K562 (cell line): ENCODE results near the gene ADARB2. TPM values are rescaled to one million over a fixed set of nuclear protein-coding genes. Genes with fewer than 3 reads are reported as not detected.

Experiments used
- ATAC-seq: fragments of 200-7000 bp; cut with Tn5 transposase; 3 replicates; pipeline ENCODE4 v1.9.1; 2020; ENCODE audit warnings: moderate library complexity
- BruUV-seq: library from RNA; stranded (reverse); fragments of 400-500 nt; replicated peaks from 2 replicates; lab custom pipeline; 2021; lab: Mats Ljungman, UMichigan
- CTCF ChIA-PET: fragments of 300-600 bp; formaldehyde crosslinking; extraction: SDS; loops from one replicate; lab custom pipeline; 2021; ENCODE audit warnings: low intra/inter-chr PET ratio; lab: Yijun Ruan, JAX
- POLR2A ChIA-PET: fragments of 300-600, 350-650 bp; sonication (Branson Sonifier 250); formaldehyde crosslinking; extraction: SDS; loops from one replicate; lab custom pipeline; 2021; ENCODE audit warnings: antibody characterized with exemption, inconsistent platforms; lab: Yijun Ruan, JAX
- DNase-seq, 4 experiments: peaks; one replicate each; pipeline versions ENCODE4 v3.0.0 to v3.0.0-alpha.2; 2011 to 2018; ENCODE audit warnings: low spot score in 3 of 4, mixed read lengths in 3 of 4; ENCODE audit errors: extremely low read depth in 1 of 4
- FAIRE-seq: peaks from 2 replicates; lab custom pipeline; 2011; peaks lifted over from hg19 to GRCh38; lab: Jason Lieb, UNC
- H2AFZ ChIP-seq: 2 replicates; pipeline ENCODE4 v1.6.0; 2011; ENCODE audit warnings: low read depth, low read length, control low read depth, inconsistent platforms
- H3K27ac ChIP-seq: fragments of 200-600 bp; 3 replicates; pipeline ENCODE4 v1.8.0; 2011; ENCODE audit warnings: low read depth, mild to moderate bottlenecking, control low read depth, inconsistent platforms, low read length, moderate library complexity, mixed read lengths; ENCODE audit errors: extremely low read depth
- H3K27me3 ChIP-seq, 2 experiments: fragments of 300-600 bp in 1 of 2; 2 replicates in 1 of 2; 3 replicates in 1 of 2; pipeline versions ENCODE4 v1.6.0 to v1.8.0; 2011; ENCODE audit warnings: inconsistent platforms in 2 of 2, low read length in 2 of 2, mild to moderate bottlenecking in 1 of 2, mixed read lengths in 1 of 2, moderate library complexity in 1 of 2; ENCODE audit not compliant: control insufficient read depth in 2 of 2, insufficient read depth in 2 of 2
- H3K36me3 ChIP-seq: fragments of 300-600 bp; 3 replicates; pipeline ENCODE4 v1.8.0; 2011; ENCODE audit warnings: mild to moderate bottlenecking, low read length, inconsistent platforms; ENCODE audit not compliant: control insufficient read depth, insufficient read depth
- H3K4me1 ChIP-seq, 2 experiments: fragments of 200-600 bp in 1 of 2; replicated peaks in 1 of 2; 2 replicates in 1 of 2; 3 replicates in 1 of 2; pipeline versions ENCODE4 v1.5.1 to v1.8.0; 2011; ENCODE audit warnings: inconsistent platforms in 2 of 2, low read length in 2 of 2, mild to moderate bottlenecking in 1 of 2, mixed read lengths in 1 of 2, moderate library complexity in 1 of 2; ENCODE audit not compliant: control insufficient read depth in 2 of 2, insufficient read depth in 2 of 2
- H3K4me2 ChIP-seq: 2 replicates; pipeline ENCODE4 v1.6.1; 2011; ENCODE audit warnings: low read length, control low read depth, inconsistent platforms, mixed read lengths; ENCODE audit not compliant: insufficient read depth
- H3K4me3 ChIP-seq: fragments of 200-600 bp; sonication (generic), shearing (Covaris generic); 2 replicates; pipeline ENCODE4 v1.5.1; 2016; ENCODE audit warnings: control low read depth, inconsistent platforms
- H3K79me2 ChIP-seq: fragments of 200-600 bp; 3 replicates; pipeline ENCODE4 v1.8.0; 2011; ENCODE audit warnings: low read length, inconsistent platforms; ENCODE audit not compliant: control insufficient read depth, insufficient read depth
- H3K9ac ChIP-seq, 2 experiments: 2 replicates each; pipeline versions ENCODE4 v1.6.0 to v1.6.1; 2011; ENCODE audit warnings: low read depth in 2 of 2, low read length in 2 of 2, control low read depth in 1 of 2, inconsistent platforms in 1 of 2, mild to moderate bottlenecking in 1 of 2, mixed read lengths in 1 of 2; ENCODE audit not compliant: insufficient read depth in 1 of 2
- H3K9me1 ChIP-seq: one replicate; pipeline ENCODE4 v1.6.0; 2011; ENCODE audit warnings: inconsistent platforms, mild to moderate bottlenecking, low read length, moderate library complexity; ENCODE audit not compliant: control insufficient read depth, insufficient read depth
- H3K9me3 ChIP-seq: replicated peaks from 2 replicates; pipeline ENCODE4 v1.5.1; 2011; ENCODE audit warnings: low read depth, low read length, inconsistent platforms; ENCODE audit not compliant: control insufficient read depth, insufficient read depth
- H4K20me1 ChIP-seq: replicated peaks from 2 replicates; pipeline ENCODE4 v1.6.1; 2011; ENCODE audit warnings: low read length, inconsistent platforms, mixed read lengths; ENCODE audit not compliant: control insufficient read depth, insufficient read depth
- ARID2 ChIP-seq: fragments of 450-650 bp; IDR thresholded peaks from 2 replicates; pipeline ENCODE4 v1.6.1; 2017; ENCODE audit warnings: antibody characterized with exemption, mild to moderate bottlenecking
- ATF4 ChIP-seq: fragments of 450-650 bp; formaldehyde crosslinking; IDR thresholded peaks from 2 replicates; pipeline ENCODE4 v1.4.0; 2022; ENCODE audit warnings: mild to moderate bottlenecking, moderate library complexity
- BRF2 ChIP-seq: IDR thresholded peaks from 3 replicates; pipeline ENCODE4 v1.6.1; 2011; ENCODE audit warnings: borderline replicate concordance, mild to moderate bottlenecking; ENCODE audit not compliant: insufficient read length, insufficient read depth
- EHMT2 ChIP-seq: fragments of 450-650 bp; IDR thresholded peaks from 2 replicates; pipeline ENCODE4 v1.6.1; 2018; ENCODE audit warnings: antibody characterized with exemption
- GTF3C2 ChIP-seq: IDR thresholded peaks from 3 replicates; pipeline ENCODE4 v1.6.1; 2011; ENCODE audit warnings: borderline replicate concordance, mild to moderate bottlenecking, moderate library complexity; ENCODE audit not compliant: insufficient read length; ENCODE audit errors: extremely low read depth
- MXD1 ChIP-seq: fragments of 250-450 bp; sonication (Bioruptor Pico); IDR thresholded peaks from 2 replicates; pipeline ENCODE4 v1.8.0; 2021; ENCODE audit warnings: borderline replicate concordance, mild to moderate bottlenecking, moderate library complexity; ENCODE audit not compliant: poor library complexity, severe bottlenecking
- PTBP1 ChIP-seq: fragments of 200-400 bp; formaldehyde crosslinking; IDR thresholded peaks from 2 replicates; pipeline ENCODE4 v1.6.1; 2017; ENCODE audit warnings: low read depth, low read length
- STAG1 ChIP-seq: sonication (generic); formaldehyde crosslinking; IDR thresholded peaks from 2 replicates; pipeline ENCODE4 v1.5.0; 2020; ENCODE audit warnings: missing genetic modification reagents, borderline replicate concordance
- ZNF444 ChIP-seq: fragments of 250-450 bp; sonication (Bioruptor Pico); IDR thresholded peaks from 2 replicates; pipeline ENCODE4 v1.4.0; 2020; ENCODE audit warnings: mild to moderate bottlenecking, moderate library complexity
- WGBS: fragments of 100-300 bp; shearing (Covaris generic); methylation state at CpG from one replicate; pipeline ENCODE4 v1.1.6; 2016; ENCODE audit warnings: low coverage, mixed read lengths; ENCODE audit not compliant: insufficient coverage; ENCODE audit errors: missing lambda C conversion rate; 5-methylcytosine and 5-hydroxymethylcytosine counted together
- in situ Hi-C: fragments of 300-500 bp; cut with MboI; formaldehyde crosslinking; loops from 4 replicates; pipeline ENCODE4 v1.15.0; 2018; ENCODE audit warnings: inconsistent platforms, mixed read lengths
- intact Hi-C: fragments of 100-400 bp; cut with micrococcal nuclease; formaldehyde crosslinking; loops from 2 replicates; pipeline ENCODE4 v1.14.2; 2022
- polyA plus RNA-seq, 8 experiments: library from polyadenylated mRNA; depleted of rRNA in 4 of 8; stranded (reverse) in 5 of 8; unstranded in 3 of 8; fragments of >200 nt; fragmentation: Nextera tagmentation in 2 of 8; fragmentation: Illumina TruSeq in 1 of 8; extraction: Ambion mirVana in 2 of 8; extraction: Trizol in 1 of 8; gene quantifications; 2 replicates each; pipeline versions ENCODE4 v1.2.1 to v1.2.3, GENCODE V29; 2011 to 2014; ENCODE audit warnings: inconsistent platforms in 1 of 8, missing spikeins in 1 of 8
- total RNA-seq, 7 experiments: library from RNA; depleted of rRNA in 6 of 7; stranded (reverse); fragments of >200 nt in 6 of 7; fragmentation: Illumina TruSeq in 2 of 7; extraction: Trizol in 2 of 7; gene quantifications; 2 replicates each; pipeline versions ENCODE4 v1.2.1 to v1.2.3, GENCODE V29; 2011 to 2021; ENCODE audit warnings: low replicate concordance in 1 of 7

The ADARB2 gene
- total and polyA plus RNA-seq, 9 of the 15 experiments (the other 6 are each of a cell fraction or from before 2014, with no cell fraction given) = not detected

GRCh38 chr10:1679821-1680650 lies 57.3 kb downstream of the ADARB2 start:
- Histone ChIP-seq H2AFZ (no peak overlapping the region), H3K4me1 (no peaks in the 10 kb centered on the region), H3K9me1 (no peaks in the 10 kb centered on the region), H3K9me3 (no peaks in the 10 kb centered on the region), H3K36me3 (no peaks in the 10 kb centered on the region), H3K27me3 (peaks cover 15 to 52% of the 10 kb centered on the region in 2 experiments; a peak in 4 of 5 replicates), H3K4me2 (no peak overlapping the region), H3K4me3 (no peak overlapping the region), H3K79me2 (no peaks in the 10 kb centered on the region), H3K27ac (no peak overlapping the region), H4K20me1 (0 out of 2 replicates have a peak, but pooled peaks cover 6% of the 10 kb centered on the region), H3K9ac (no peak overlapping the region)
- FAIRE-seq (no peak), DNase-seq (no peak), ATAC-seq (no peak)
- no TSS peak for BruUV-seq
- POLR2A ChIA-PET = interaction anchor here (0.5 to 0.6 kb wide), 2 partner anchors 55 to 1056 kb away, joined by 3 read pairs; no protein-coding TSS in a partner anchor
- in situ Hi-C loops (no loop called here), intact Hi-C loops (no loop called here)
- CTCF ChIA-PET = no interaction called here
- TF ChIP-seq MXD1 (CRISPR knock-in tag) (no peak), EHMT2 (no peak), BRF2 (no peak), ZNF444 (CRISPR knock-in tag) (no peak), ATF4 (CRISPR knock-in tag) (no peak), ARID2 (no peak), GTF3C2 (no peak), STAG1 (CRISPR knock-in tag) (no peak), PTBP1 (no peak)
- WGBS = 0% methylated on average over 11 of the region's 13 CpGs
